Stimulated activated CD8-positive, alpha-beta memory T cell treated with anti-CD3 and anti-CD28 coated beads, Interleukin-7, amount 100 ng/mL, for 24 hours (primary cell): ENCODE results near the gene PRRC2A.

ENCODE experiments used
- DNase-seq: peaks from one replicate; pipeline ENCODE4 v3.0.0-alpha.2; 2020; ENCODE audit warnings: low read depth

PRRC2A gene

DNA sequence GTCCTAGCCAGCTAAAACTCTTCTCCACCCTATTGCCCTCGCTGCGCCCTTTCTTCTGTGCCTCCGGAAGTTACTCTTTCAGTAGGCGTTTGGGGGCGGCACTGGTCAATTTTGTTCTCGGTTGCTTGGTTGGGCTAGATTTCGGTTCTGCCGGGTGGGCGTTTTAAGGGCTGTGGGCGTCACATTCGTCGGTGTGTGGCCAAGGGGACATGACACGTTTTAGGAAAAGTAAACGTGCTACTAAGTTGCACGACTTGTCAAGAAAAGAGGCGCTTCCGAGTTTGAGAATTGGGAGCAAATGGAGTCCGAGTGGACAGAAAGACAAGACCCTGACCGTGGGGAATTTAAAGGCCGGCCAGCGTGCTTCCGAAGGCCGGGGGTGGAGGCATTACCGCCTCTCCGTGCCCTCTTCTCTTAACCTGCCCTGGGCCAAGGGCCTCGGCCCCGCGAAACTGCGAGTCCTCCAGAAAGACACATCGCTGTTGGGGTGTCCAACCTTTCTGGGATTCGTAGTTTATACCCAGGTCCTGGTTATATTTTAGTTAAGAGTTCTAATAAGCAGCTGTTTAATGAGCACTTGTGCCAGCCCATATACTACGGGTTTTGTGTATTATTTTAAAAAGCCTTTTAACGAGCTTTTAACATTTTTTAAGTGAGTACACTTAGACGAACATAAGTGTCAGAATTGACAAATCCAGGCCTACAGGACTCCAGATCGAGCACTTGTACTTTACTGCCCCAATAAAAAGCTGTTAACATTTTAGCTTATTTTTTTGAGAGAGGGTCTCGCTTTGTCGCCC lies 32.6 kb downstream of the PRRC2A start:
- peak; percentile 67 for DNase-seq

DNA sequence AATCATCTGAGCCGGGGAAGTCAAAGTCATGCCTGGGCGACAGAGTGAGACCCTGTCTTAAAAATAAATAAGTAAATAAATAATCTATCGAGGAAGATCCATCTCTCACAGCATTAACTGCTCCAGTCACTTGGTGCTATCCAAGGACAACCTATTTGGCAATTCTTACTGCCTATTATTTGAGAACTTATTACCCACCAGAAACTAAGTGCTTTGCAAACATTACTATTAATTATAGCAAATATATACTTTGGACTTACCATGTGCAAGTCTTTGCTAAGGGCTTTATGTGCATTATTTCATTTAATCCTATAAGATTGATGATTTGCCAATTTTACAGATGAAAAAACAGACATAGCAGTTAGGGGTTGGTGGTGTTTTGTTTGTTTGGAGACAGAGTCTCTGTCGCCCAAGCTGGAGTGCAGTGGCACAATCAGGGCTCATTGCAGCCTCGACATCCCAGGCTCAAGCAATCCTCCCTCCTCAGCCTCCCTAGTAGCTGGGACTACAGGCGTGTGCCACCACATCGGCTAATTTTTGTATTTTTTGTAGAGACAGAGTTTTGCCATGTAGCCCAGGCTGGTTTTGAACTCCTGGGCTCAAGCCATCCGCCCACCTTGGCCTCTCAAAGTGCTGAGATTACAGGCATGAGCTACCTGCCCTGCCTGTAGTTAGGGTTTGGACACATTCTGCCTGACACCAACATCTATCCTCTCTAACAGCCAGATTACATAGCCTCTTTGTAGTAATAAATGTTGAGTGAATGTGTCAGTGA lies 34.2 kb downstream of the PRRC2A start:
- no peak for DNase-seq

DNA sequence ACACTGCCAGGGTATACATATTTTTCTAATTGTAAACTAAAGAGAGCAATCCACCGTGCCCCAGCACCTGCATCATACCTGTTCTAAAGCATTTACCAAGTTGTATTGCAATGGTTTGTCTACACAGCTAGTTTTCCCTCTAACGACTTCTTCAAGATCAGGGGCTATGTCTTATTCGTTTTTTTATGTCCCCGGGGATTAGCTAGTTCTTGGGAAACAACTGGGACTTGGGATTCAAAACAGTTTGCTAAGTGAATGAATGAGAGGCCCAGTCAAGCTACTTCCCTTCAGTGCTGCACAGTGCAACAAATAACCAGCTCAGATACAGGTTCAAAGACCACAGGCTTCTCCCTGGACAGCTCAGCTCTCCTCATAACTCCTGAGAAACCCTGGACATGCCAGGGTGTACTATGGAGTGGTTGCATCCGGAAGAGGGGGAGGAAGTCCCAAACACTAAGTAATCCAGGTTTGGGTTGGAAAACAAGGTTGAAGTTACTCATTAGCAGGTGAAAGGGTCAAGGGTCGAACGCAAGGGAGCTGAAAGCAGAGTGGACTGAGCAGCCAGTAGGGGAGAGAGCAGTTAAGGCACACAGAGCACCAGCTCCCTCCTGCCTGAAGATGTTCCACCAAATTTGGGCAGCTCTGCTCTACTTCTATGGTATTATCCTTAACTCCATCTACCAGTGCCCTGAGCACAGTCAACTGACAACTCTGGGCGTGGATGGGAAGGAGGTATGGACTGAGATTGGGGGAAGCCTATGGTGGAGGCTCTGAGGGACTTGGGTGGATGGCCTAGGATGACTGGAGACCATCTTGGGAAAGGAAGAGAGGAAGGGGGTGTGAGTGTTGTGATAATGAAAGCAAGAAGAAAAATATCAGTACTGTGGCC lies 35.1 kb downstream of the PRRC2A start, which contains the start of gene APOM:
APOM (plus strand) TSS at position 546 of the 889 bp plus-strand sequence; CDS start at position 619, 73 bp downstream.
- no peak for DNase-seq

DNA sequence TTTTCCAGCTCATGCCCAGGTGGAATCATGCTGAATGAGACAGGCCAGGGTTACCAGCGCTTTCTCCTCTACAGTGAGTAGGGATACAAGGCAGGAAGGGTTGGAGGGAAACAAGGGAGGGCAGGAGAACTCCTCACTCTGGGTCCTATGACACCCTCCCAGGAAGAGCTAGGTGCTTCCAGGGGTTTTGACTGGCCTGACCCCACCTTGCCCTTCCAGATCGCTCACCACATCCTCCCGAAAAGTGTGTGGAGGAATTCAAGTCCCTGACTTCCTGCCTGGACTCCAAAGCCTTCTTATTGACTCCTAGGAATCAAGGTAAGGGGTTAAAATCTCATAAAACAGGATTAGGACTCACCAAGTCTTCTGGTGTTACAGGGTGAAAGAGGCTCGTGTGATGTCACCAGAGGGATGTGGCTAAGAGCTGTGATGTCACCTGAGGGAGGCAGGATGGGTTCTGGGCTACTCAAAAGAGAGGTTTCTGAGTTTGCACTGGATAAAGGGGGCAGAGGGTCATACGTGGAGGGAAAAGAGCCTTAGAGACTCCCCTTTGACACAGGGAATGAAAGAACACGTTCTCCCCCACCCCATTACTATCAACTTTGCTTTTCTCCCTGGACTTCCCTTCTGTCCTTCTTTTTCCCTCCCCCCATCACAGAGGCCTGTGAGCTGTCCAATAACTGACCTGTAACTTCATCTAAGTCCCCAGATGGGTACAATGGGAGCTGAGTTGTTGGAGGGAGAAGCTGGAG lies 37.1 kb downstream of the PRRC2A start:
- no peak for DNase-seq

DNA sequence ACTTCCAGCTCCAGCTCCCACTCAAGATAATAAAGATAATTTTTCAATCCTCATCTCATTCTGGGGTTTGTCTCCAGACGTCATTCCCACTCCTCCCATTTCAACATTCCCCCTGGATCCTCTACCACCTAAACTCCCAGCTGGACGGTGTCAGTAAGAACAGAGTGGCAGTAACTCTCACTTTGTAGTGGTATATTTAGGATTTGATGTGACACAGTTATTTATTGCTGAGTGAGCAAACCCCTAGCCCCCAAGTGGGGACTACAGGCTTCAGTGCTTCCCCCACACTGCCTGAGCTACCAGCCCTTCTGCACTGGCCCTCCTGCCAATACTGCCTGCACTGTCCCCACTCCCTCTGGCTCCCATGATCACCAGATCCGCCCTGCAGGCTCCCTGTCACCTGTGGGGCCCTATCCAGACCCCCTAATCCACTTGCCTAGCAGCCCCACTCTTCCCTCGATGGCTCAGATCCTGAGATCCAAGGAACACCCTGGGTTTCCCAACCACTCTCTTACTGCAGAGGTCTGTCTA lies 37.7 kb downstream of the PRRC2A start:
- DNase-seq: no peak

DNA sequence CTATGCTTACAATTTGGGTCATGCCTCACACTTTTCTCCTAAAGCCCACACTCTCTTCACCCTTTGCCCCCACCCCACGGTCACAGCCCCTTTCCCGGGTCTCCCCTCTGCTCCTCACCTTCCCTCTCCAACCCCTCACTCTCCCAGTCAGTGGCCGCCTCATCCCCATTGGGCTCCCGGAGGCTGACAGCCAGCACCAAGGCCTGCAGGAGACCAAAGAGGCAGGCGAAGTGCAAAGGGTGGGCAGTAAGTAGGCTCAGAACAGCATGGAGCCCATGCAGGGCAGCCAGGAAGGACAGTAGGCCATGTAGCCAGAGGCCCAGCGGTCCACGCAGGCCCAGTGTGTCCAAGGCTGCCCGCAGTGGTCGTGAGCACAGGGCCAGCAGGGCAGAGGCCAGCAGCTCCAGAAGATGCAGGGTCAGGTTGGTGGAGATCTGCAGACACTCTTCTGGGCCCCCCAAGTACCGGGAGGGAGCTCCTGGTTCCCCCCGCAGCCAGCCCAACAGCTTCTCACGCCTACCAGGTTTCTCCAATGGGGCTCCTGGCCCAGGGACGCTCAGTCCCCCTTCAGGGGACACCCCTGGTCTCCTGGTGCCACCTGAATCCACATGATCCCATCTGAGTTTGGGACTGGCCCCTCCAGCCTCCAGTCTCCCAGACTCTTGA lies 38.6 kb downstream of the PRRC2A start:
- no peak for DNase-seq

DNA sequence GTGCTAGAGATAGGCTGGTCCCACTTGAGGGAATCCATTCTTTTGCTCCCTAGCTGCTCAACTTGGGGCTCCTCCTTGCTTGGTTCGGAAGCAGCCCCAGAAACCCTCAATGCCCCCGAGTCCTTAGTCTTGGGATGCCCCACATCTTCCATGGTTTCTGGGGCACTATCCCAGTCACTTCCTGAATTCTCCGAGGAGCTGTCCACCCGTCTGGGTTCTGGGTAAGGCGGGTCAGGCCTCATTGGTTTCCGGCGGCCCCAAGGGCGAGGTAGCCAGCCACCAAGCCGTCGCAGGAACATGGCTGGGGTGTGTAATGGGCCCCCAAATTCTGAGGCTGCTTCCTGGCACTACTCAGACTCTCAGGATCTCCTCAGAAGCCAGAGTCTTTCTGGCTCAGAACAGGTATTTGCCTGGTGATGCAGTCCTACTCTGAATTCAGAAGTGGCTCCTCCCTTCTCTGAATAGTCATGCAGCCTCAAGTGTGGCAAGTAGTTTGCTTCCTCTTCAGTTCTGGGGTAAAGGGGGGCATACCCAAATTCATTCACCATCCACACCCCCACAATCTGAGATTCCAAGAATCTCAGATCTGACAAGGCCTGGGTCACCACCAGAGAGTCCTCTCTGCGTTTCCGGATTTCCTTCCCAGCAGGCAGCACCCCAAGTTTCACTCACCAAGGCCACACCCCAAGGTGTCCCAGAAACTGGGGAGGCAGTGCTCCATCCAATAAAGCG lies 39.3 kb downstream of the PRRC2A start:
- no peak for DNase-seq

DNA sequence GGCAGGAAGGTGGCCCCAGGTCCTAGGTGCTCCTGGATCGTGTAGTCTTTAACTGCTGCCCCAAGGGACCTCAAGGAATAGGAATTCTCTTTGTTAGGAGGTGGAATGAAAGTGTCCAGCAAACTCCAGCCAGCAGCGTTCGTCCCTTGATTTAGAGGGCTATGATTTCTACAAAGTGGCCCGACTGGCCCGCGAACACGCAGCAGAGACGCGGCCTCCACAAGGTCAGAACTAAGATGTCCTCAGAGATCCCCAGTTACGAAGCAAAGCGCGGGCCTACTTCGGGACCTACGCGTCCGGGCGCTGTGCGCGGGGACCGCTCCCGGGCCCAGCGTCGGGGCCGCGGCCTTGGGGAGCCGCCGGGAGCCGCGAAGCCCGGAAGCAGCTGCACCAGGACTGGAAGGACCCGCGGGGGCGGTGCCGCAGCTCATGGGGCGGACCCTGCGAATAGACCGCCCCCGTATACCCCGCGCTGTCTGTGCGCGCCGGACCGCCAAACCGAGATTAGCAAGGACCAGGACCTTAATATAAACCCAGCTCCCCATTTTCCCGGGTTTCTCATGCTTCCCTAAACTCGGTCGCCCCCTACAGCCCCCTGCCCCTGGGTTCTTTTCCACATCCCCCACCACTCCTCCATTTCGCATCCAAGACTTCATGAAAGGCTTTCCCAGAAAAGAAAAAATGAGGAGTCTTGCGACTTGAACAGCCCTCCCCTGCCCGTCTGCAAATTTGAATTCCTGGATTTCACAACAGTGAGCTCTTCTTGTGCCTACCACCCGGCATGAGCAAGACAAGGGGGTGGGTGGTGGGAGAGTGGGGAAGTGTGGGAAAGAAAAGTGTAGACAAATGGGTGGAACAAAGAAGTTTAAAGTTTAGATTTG lies 40.1 kb downstream of the PRRC2A start, which contains the start of gene C6orf47:
C6orf47 (minus strand) TSS at position 398 of the 881 bp plus-strand sequence. CDS start 831 bp downstream, outside the sequence.
- DNase-seq: peak; percentile 41

DNA sequence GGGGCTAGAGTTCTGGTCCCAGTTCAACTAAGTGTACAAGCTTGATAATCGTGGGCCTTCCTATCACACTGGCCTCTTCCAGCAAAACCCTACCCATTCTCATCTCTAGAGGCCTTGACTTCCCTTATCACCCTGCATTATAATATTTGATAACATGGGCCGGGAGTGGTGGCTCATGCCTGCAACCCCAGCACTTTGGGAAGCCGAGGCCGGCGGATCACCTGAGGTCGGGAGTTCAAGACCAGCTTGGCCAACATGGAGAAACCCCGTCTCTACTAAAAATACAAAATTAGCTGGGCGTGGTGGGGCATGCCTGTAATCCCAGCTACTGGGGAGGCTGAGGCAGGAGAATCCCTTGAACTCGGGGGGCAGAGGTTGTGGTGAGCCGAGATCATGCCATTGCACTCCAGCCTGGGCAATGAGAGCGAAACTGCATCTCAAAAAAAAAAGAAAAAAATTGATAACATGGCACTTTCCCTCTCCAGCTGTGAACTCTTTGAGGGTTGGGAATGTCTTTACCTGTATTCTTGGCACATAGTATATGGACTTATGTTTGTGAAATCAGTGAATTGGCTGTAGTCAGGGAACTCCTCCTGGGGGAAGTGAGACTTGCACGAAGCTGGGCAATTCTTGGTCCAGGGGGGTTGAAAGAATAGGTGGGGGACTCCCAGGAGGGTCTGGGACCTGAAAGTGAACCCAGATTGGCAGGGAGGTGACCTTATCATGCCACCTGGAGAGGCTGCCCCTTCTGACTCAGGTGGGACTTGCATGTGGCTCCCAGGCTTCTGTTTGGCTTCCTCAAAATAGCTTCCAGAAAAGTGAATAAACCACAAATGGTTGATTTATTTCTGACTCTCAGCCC lies 41.0 kb downstream of the PRRC2A start:
- DNase-seq: no peak

DNA sequence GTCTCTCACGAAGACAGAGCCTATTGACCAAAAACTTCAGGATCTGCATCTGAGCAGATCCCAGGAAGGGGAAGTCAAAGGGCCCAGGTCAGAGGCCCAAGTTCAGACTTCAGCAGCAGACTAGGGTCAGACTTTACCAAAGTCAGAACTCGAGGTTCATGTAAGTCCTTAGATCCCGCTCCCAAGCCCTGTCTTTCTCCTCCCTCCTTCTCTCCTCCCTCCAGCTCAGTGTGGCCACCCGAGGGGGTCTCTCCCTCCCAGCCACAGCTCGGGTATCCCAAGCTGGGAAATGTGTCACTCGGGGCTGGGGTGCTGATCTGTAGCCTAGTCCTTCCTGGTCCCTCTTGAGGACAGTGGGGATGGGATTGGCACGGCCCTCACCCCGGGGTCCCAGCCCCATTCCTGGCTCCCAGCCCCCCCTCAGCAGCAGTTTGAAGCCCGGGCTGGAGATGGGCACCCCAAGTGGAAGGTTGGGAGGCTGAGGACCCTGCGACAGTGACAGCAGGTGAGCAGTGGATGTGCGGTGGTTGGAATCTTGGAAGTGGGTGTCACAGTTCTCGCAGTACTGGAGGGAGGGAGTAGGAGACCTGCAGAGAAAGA lies 41.7 kb downstream of the PRRC2A start:
- no peak for DNase-seq

DNA sequence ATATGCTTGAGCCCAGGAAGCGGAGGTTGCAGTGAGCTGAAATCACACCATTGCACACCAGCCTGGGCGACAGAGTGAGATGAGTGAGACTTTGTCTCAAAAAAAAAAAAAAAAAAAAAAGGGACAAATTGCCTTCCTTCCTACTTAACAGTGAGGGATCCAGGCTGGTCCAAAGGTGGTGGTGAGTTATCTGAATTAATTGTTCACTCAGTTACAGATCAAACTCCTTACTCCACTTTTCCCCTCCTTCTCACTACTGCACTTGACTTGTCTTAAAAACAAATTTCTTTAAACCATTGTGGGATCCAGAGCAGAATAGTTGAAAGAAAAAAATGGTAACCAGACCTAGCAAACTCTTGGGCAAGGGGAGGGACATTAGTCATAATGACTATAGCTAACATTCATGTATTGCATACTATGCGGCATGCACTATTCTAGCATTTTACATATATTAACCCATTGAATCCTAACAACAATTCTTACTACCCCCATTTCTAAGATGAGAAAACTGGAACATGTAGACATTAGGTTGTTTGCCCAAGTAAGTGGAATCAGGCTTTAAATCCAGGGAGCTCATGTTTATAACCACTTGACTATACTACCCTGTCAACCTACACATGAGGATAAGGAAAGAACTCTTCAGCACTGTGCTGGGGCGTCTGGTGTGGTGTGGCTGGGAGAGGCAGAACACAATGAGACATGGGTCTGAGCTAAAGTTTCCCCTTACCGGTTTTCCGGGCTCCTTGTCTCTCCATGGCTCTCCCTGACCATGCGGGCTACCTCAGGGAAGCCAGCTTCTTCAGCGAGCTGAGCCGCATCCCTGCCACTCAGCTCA lies 42.8 kb downstream of the PRRC2A start:
- DNase-seq: no peak

DNA sequence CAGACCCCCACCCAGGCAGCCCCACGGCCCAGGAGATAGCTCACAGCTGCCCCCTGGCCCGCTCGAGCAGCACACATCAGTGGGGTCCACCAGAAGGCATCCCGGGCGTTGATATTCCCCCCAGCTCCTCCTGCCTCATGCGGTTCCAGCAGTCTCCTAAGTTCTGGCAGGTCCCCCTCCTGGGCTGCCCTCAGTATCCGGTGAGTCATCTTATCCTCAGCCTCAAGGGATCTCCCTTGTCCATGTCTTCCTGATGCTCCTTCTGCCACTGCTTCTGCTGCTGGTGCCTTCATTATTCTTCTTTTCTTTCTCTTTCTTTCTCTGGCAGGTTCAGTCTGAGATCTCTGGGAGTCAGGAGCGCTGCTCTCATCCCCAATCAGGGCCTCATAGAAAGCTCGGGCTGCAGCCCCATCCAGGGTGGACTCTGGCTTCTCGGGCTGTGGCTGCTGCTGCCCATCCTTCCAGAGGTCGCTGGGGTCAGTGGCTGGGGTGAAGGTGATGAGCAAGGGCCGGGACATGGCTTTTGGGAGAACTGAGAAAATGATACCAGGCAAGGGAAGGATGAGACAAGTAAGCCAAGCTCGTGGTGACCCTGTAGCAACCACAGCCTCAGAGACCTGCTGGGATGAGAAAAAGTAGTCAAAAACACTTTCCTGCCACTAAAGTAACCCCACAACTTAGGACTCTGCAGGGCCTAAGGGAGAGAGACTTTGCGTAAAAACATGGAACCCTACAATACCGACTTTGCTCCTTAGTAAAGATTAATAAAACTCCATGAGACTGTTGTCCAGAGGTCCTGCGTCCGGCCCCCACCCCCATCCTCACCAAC lies 43.7 kb downstream of the PRRC2A start:
- DNase-seq: no peak

DNA sequence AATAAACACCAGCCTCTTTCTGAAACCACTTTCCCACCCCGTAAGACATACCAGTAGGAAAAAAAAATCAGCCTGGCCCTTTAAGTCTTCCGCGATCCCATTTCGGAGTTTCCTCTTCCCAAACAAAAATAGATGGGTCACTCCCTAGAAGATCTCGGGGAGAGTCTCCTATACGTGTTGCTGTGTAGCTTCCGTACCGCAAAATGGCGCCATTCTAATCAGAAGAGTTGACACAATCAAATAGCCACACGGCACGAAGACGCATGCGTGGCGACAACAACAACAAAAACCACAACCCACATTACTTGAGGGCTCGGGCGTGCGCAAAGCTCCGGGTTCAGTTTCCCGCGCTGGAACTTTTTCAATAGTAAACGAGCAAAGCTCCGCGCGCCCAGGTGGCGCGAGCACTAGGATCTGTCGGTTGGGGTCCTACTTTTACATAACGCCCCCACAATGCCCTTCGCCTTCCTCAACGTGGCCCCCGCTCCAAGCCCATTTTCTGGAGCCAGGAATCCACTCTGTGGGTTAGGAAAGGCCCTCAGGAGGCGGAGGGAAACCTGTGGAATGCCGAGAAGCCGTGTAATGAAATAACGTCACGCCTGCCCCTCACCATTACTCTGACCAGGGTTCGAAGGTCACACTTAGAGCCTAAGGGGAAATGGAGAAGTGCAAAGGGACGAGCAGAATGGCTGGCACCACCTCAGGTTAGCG lies 44.4 kb downstream of the PRRC2A start, which contains the start of gene GPANK1:
GPANK1 (minus strand) TSS at position 208 of the 711 bp plus-strand sequence. CDS start 519 bp downstream, outside the sequence.
- DNase-seq: peak; percentile 83

DNA sequence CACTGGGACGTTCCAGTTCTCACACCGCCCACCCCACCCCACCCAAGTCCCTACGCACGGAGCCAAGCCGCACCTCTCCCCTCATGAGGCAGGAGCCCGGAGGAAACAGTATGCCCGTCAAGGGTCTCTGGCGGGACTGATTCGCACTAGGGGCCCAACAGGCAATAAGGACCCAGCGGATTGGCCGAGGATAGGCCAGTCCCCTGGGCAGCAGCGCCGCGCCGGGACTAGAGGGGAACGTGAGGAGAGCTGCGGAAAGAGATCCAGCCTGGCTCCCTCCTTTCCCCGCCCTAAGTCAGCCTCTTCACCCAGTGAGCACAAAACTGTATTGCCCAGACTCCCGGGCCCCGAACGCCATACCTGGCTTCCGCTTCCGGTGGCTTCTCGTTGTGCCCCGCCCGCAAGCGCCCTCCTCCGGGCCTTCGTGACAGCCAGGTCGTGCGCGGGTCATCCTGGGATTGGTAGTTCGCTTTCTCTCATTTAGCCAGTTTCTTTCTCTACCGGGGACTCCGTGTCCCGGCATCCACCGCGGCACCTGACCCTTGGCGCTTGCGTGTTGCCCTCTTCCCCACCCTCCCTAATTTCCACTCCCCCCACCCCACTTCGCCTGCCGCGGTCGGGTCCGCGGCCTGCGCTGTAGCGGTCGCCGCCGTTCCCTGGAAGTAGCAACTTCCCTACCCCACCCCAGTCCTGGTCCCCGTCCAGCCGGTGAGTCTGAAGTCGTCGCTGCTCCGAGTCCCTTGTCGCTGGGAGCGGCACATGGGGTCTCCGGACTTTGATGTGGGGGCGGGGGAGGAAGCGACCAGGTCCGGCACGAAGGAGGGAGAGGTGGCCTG lies 45.2 kb downstream of the PRRC2A start, which contains the start of gene CSNK2B:
CSNK2B (plus strand) TSS at position 580 of the 836 bp plus-strand sequence. CDS start 752 bp downstream, outside the sequence.
- DNase-seq: peak; percentile 95
